Neural cell (in vitro differentiated cells): ENCODE measurements around the gene PHF10. TPM values are rescaled to one million over a fixed set of nuclear protein-coding genes. Genes with fewer than 3 reads are reported as not detected.

Source experiments
- H2AFZ ChIP-seq: fragments of 200-600, 300-800 bp; sonication (generic), shearing (Covaris generic); 2 replicates; pipeline ENCODE4 v1.6.0; 2014; ENCODE audit warnings: low read depth, mild to moderate bottlenecking, antibody characterized with exemption, low read length, moderate library complexity
- H3F3A ChIP-seq: fragments of 200-600 bp; shearing (Covaris generic); 2 replicates; pipeline ENCODE4 v1.6.1; 2016; ENCODE audit warnings: mild to moderate bottlenecking, moderate library complexity, mixed read lengths, antibody characterized with exemption, low read length; ENCODE audit not compliant: insufficient read depth, poor library complexity, severe bottlenecking
- H3K27ac ChIP-seq: fragments of 200-600, 300-800 bp; sonication (generic), shearing (Covaris generic); 2 replicates; pipeline ENCODE4 v1.5.1; 2014; ENCODE audit warnings: mild to moderate bottlenecking, low read length, moderate library complexity
- H3K27me3 ChIP-seq: fragments of 300-800, 200-600 bp; sonication (generic), shearing (Covaris generic); 2 replicates; pipeline ENCODE4 v1.6.0; 2014; ENCODE audit warnings: mild to moderate bottlenecking, low read depth, low read length, moderate library complexity; ENCODE audit not compliant: insufficient read depth
- H3K36me3 ChIP-seq: fragments of 300-800, 200-600 bp; sonication (generic), shearing (Covaris generic); 2 replicates; pipeline ENCODE4 v1.5.1; 2014; ENCODE audit warnings: mild to moderate bottlenecking, antibody characterized with exemption, low read length, moderate library complexity; ENCODE audit not compliant: insufficient read depth
- H3K4me2 ChIP-seq: fragments of 300-800, 200-600 bp; sonication (generic), shearing (Covaris generic); 2 replicates; pipeline ENCODE4 v1.6.0; 2014; ENCODE audit warnings: mild to moderate bottlenecking, low read length
- H3K4me3 ChIP-seq: fragments of 300-800, 200-600 bp; sonication (generic), shearing (Covaris generic); 2 replicates; pipeline ENCODE4 v1.5.1; 2014; ENCODE audit warnings: mild to moderate bottlenecking, low read length, moderate library complexity
- H3K79me2 ChIP-seq: fragments of 200-600 bp; shearing (Covaris generic); replicated peaks from 2 replicates; pipeline ENCODE4 v1.6.0; 2014; ENCODE audit warnings: mild to moderate bottlenecking, low read length, moderate library complexity; ENCODE audit not compliant: insufficient read depth
- H3K9ac ChIP-seq: fragments of 300-800, 200-600 bp; sonication (generic), shearing (Covaris generic); 2 replicates; pipeline ENCODE4 v1.6.1; 2016; ENCODE audit warnings: mild to moderate bottlenecking, low read length, mixed read lengths
- H3K9me2 ChIP-seq: fragments of 200-600 bp; shearing (Covaris generic); 2 replicates; pipeline ENCODE4 v1.6.1; 2016; ENCODE audit warnings: mild to moderate bottlenecking, low read length, mixed read lengths; ENCODE audit not compliant: insufficient read depth
- H3K9me3 ChIP-seq: fragments of 200-600, 300-800 bp; sonication (generic), shearing (Covaris generic); 2 replicates; pipeline ENCODE4 v1.6.1; 2016; ENCODE audit warnings: mild to moderate bottlenecking, mixed run types, low read length, moderate library complexity, mixed read lengths
- H4K20me1 ChIP-seq: fragments of 200-600 bp; shearing (Covaris generic); 2 replicates; pipeline ENCODE4 v1.6.1; 2016; ENCODE audit warnings: mild to moderate bottlenecking, mixed run types; ENCODE audit not compliant: insufficient read depth
- EP300 ChIP-seq: fragments of 450-650 bp; conservative IDR thresholded peaks from 2 replicates; pipeline ENCODE4 v1.6.1; 2014; ENCODE audit warnings: antibody characterized with exemption, mild to moderate bottlenecking, moderate library complexity; ENCODE audit not compliant: poor library complexity, severe bottlenecking
- EZH2 ChIP-seq: fragments of 200-600, 300-800 bp; shearing (Covaris generic), sonication (generic); IDR thresholded peaks from 2 replicates; pipeline ENCODE4 v1.6.1; 2014; ENCODE audit warnings: antibody characterized with exemption, low read length, borderline replicate concordance, mild to moderate bottlenecking; ENCODE audit not compliant: insufficient read depth, poor library complexity, severe bottlenecking
- MXI1 ChIP-seq: fragments of 450-650 bp; conservative IDR thresholded peaks from 2 replicates; pipeline ENCODE4 v1.6.1; 2014; ENCODE audit warnings: antibody characterized with exemption, mild to moderate bottlenecking; ENCODE audit not compliant: poor library complexity, severe bottlenecking
- POLR2AphosphoS5 ChIP-seq: IDR thresholded peaks from 2 replicates; pipeline ENCODE4 v1.6.1; 2012
- RAD21 ChIP-seq: fragments of 450-650 bp; conservative IDR thresholded peaks from 2 replicates; pipeline ENCODE4 v1.6.1; 2014; ENCODE audit warnings: antibody characterized with exemption, mild to moderate bottlenecking, moderate library complexity
- SMC3 ChIP-seq: fragments of 450-650 bp; conservative IDR thresholded peaks from 2 replicates; pipeline ENCODE4 v1.6.1; 2014; ENCODE audit warnings: antibody characterized with exemption, mild to moderate bottlenecking, moderate library complexity; ENCODE audit not compliant: poor library complexity
- TAF1 ChIP-seq: IDR thresholded peaks from 2 replicates; pipeline ENCODE4 v1.6.1; 2012; ENCODE audit warnings: low read depth
- polyA plus RNA-seq: library from polyadenylated mRNA; depleted of rRNA; stranded (reverse); fragments of >200 nt; gene quantifications from 2 replicates; pipeline ENCODE4 v1.2.3, GENCODE V29; 2014
- TF ChIP-seq, protein P1 (sequence below): IDR thresholded peaks from 2 replicates; pipeline ENCODE4 v1.6.1; 2012; ENCODE audit warnings: borderline replicate concordance
- TF ChIP-seq, protein P2 (sequence below): fragments of 450-650 bp; IDR thresholded peaks from 2 replicates; pipeline ENCODE4 v1.5.1; 2014; ENCODE audit warnings: antibody characterized with exemption, mild to moderate bottlenecking, moderate library complexity; ENCODE audit not compliant: poor library complexity, severe bottlenecking

Gene PHF10
- polyA plus RNA-seq, 1 donor from 2014 or later: 48.9 TPM

GRCh38 chr6:169659820-169660610 lies 64.3 kb downstream of the PHF10 start:
- TF ChIP-seq SMC3: no peak
- TF ChIP-seq, protein P1, sequence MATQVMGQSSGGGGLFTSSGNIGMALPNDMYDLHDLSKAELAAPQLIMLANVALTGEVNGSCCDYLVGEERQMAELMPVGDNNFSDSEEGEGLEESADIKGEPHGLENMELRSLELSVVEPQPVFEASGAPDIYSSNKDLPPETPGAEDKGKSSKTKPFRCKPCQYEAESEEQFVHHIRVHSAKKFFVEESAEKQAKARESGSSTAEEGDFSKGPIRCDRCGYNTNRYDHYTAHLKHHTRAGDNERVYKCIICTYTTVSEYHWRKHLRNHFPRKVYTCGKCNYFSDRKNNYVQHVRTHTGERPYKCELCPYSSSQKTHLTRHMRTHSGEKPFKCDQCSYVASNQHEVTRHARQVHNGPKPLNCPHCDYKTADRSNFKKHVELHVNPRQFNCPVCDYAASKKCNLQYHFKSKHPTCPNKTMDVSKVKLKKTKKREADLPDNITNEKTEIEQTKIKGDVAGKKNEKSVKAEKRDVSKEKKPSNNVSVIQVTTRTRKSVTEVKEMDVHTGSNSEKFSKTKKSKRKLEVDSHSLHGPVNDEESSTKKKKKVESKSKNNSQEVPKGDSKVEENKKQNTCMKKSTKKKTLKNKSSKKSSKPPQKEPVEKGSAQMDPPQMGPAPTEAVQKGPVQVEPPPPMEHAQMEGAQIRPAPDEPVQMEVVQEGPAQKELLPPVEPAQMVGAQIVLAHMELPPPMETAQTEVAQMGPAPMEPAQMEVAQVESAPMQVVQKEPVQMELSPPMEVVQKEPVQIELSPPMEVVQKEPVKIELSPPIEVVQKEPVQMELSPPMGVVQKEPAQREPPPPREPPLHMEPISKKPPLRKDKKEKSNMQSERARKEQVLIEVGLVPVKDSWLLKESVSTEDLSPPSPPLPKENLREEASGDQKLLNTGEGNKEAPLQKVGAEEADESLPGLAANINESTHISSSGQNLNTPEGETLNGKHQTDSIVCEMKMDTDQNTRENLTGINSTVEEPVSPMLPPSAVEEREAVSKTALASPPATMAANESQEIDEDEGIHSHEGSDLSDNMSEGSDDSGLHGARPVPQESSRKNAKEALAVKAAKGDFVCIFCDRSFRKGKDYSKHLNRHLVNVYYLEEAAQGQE: no peak
- TF ChIP-seq, protein P2, sequence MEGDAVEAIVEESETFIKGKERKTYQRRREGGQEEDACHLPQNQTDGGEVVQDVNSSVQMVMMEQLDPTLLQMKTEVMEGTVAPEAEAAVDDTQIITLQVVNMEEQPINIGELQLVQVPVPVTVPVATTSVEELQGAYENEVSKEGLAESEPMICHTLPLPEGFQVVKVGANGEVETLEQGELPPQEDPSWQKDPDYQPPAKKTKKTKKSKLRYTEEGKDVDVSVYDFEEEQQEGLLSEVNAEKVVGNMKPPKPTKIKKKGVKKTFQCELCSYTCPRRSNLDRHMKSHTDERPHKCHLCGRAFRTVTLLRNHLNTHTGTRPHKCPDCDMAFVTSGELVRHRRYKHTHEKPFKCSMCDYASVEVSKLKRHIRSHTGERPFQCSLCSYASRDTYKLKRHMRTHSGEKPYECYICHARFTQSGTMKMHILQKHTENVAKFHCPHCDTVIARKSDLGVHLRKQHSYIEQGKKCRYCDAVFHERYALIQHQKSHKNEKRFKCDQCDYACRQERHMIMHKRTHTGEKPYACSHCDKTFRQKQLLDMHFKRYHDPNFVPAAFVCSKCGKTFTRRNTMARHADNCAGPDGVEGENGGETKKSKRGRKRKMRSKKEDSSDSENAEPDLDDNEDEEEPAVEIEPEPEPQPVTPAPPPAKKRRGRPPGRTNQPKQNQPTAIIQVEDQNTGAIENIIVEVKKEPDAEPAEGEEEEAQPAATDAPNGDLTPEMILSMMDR: no peak
- TF ChIP-seq EZH2: no peak
- TF ChIP-seq EP300: no peak
- TF ChIP-seq TAF1: no peak
- TF ChIP-seq MXI1: no peak
- no peak for TF ChIP-seq RAD21
- TF ChIP-seq POLR2AphosphoS5: no peak
- Histone ChIP-seq H3F3A (no peaks in the 10 kb centered on the region), H3K79me2 (no peaks in the 10 kb centered on the region), H4K20me1 (no peaks in the 10 kb centered on the region), H3K36me3 (no peaks in the 10 kb centered on the region), H3K27ac (no peak overlapping the region), H3K9me2 (no peaks in the 10 kb centered on the region), H2AFZ (no peak overlapping the region), H3K4me3 (no peak overlapping the region), H3K9me3 (no peaks in the 10 kb centered on the region), H3K27me3 (no peaks in the 10 kb centered on the region), H3K9ac (no peak overlapping the region), H3K4me2 (no peak overlapping the region)

DNA sequence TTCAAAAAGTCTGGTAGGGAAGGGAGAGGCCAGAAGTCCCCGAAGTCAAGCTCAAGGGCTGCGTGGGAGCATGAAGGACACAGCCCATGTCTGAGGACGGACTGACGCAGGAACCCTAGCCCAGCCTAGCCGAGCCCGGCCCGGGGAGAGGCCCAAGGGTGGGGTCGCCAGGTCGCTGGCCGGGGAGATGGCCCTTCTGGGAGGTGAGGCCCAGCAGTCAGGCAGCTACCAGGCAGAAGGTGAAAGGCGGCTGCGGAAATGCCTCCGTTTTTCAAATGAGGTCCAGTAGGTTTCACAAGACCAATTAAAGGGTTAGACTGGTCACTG lies 67.1 kb downstream of the PHF10 start:
- TF ChIP-seq SMC3: no peak
- TF ChIP-seq TAF1: no peak
- no peak for TF ChIP-seq MXI1
- TF ChIP-seq EP300: no peak
- TF ChIP-seq, protein P1: no peak
- Histone ChIP-seq H3F3A (no peaks in the 10 kb centered on the region), H3K4me2 (no peak overlapping the region), H3K27ac (no peak overlapping the region), H2AFZ (no peak overlapping the region), H3K27me3 (no peaks in the 10 kb centered on the region), H3K9ac (no peak overlapping the region), H4K20me1 (no peaks in the 10 kb centered on the region), H3K9me3 (no peaks in the 10 kb centered on the region), H3K36me3 (no peaks in the 10 kb centered on the region), H3K79me2 (no peaks in the 10 kb centered on the region), H3K9me2 (no peaks in the 10 kb centered on the region), H3K4me3 (no peak overlapping the region)
